ENCODE measurements around the gene CCDC121.

Gene CCDC121

DNA sequence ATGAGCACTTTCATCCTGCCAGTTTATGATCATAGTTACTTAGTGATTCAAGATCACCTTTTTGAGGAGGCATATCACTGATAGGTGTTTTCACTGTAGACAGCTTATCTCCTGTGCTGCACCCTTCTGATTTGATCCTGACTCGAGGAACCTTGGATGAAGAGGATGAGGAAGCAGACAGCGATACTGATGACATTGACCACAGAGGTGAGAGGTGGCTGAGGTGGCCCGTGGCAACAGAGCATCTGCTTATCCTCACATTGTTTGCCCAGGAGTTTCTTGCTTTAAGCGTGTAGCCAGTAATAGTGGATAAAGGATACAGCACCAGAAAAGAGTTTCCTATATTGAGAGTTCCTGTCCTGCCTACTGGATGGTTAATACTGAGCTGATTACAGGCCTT, 18.9 kb upstream of the CCDC121 start:
- H3F3A ChIP-seq (ENCODE audit: control insufficient read depth, insufficient read depth) = no peaks in the 10 kb centered on the region
- H3K4me1 ChIP-seq (ENCODE audit: control insufficient read depth, low read length) = no peaks in the 10 kb centered on the region
- peaks cover 62% of the 10 kb centered on the region for H3K36me3 ChIP-seq (ENCODE audit: control insufficient read depth, low read length)
- TF ChIP-seq EZH2phosphoT487 (IDR thresholded peaks at IDR 0.05; ENCODE audit: borderline replicate concordance, low read length) = no peak
- TF ChIP-seq, protein P1, sequence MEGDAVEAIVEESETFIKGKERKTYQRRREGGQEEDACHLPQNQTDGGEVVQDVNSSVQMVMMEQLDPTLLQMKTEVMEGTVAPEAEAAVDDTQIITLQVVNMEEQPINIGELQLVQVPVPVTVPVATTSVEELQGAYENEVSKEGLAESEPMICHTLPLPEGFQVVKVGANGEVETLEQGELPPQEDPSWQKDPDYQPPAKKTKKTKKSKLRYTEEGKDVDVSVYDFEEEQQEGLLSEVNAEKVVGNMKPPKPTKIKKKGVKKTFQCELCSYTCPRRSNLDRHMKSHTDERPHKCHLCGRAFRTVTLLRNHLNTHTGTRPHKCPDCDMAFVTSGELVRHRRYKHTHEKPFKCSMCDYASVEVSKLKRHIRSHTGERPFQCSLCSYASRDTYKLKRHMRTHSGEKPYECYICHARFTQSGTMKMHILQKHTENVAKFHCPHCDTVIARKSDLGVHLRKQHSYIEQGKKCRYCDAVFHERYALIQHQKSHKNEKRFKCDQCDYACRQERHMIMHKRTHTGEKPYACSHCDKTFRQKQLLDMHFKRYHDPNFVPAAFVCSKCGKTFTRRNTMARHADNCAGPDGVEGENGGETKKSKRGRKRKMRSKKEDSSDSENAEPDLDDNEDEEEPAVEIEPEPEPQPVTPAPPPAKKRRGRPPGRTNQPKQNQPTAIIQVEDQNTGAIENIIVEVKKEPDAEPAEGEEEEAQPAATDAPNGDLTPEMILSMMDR (IDR thresholded peaks at IDR 0.05; ENCODE audit: low read depth, low read length, poor library complexity, severe bottlenecking) = no peak
- no peak overlapping the region for H3K4me3 ChIP-seq (ENCODE audit: low read length)
- H3K9me3 ChIP-seq (ENCODE audit: control insufficient read depth, insufficient read depth, low read length) = no peaks in the 10 kb centered on the region
- no peaks in the 10 kb centered on the region for H3K9me2 ChIP-seq (replicated peaks; ENCODE audit: control insufficient read depth, low read length)
- H3K79me2 ChIP-seq (ENCODE audit: control insufficient read depth, low read length) = no peaks in the 10 kb centered on the region
- H3K27me3 ChIP-seq (ENCODE audit: control insufficient read depth, low read length) = no peaks in the 10 kb centered on the region
- H3K27ac ChIP-seq (ENCODE audit: low read depth, low read length) = no peak overlapping the region
- H4K20me1 ChIP-seq (ENCODE audit: control insufficient read depth, insufficient read depth, low read depth, low read length) = no peaks in the 10 kb centered on the region
- H3K4me2 ChIP-seq (ENCODE audit: low read length) = no peak overlapping the region

DNA sequence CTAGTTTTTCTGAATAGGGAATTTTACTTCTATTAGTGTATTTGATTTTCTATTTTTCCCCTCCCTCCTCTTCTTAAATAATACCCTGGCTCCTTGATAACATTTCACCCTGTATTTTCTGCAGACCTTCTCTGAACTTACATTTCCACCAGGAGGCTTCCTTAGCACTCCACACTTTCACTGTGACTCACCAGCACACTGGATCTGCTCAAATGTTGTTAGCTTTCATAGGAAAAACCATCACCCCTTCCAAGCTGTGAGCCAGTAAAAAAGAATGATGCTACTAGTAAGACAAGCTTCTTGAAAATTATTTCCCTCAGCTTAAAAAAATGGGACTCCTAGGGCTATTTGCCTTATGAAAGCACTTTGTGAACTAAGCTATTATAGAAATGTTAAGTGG, 18.5 kb upstream of the CCDC121 start:
- H3K4me3 ChIP-seq (ENCODE audit: low read length) = no peak overlapping the region
- H3K27me3 ChIP-seq (ENCODE audit: control insufficient read depth, low read length) = no peaks in the 10 kb centered on the region
- H3K36me3 ChIP-seq (ENCODE audit: control insufficient read depth, low read length) = peaks cover 61% of the 10 kb centered on the region
- no peaks in the 10 kb centered on the region for H3K9me2 ChIP-seq (replicated peaks; ENCODE audit: control insufficient read depth, low read length)
- H4K20me1 ChIP-seq (ENCODE audit: control insufficient read depth, insufficient read depth, low read depth, low read length) = no peaks in the 10 kb centered on the region
- H3K27ac ChIP-seq (ENCODE audit: low read depth, low read length) = no peak overlapping the region
- no peaks in the 10 kb centered on the region for H3K4me1 ChIP-seq (ENCODE audit: control insufficient read depth, low read length)
- H3K79me2 ChIP-seq (ENCODE audit: control insufficient read depth, low read length) = no peaks in the 10 kb centered on the region
- TF ChIP-seq, protein P1 (IDR thresholded peaks at IDR 0.05; ENCODE audit: low read depth, low read length, poor library complexity, severe bottlenecking) = no peak
- TF ChIP-seq EZH2phosphoT487 (IDR thresholded peaks at IDR 0.05; ENCODE audit: borderline replicate concordance, low read length) = no peak
- H3K9me3 ChIP-seq (ENCODE audit: control insufficient read depth, insufficient read depth, low read length) = no peaks in the 10 kb centered on the region
- no peak overlapping the region for H3K4me2 ChIP-seq (ENCODE audit: low read length)
- no peaks in the 10 kb centered on the region for H3F3A ChIP-seq (ENCODE audit: control insufficient read depth, insufficient read depth)

DNA sequence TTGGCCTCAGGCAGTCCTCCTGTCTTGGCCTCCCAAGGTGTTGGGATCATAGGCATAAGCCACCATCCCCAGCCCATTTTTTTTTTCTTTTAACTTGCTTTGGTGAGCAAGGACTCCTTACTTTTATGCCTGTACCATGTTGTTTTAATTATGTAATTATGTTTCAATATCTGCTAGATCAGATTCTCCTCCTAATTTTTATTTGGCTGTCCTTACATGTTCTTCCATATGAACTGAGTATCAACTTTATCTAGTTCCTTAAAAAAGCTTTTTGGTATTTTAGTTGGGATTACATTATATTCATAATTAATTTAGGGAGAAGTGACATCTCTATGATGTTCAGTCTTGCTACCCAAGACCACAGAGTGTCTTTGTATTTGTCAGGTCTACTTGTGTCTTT, 16.4 kb upstream of the CCDC121 start:
- H3F3A ChIP-seq (ENCODE audit: control insufficient read depth, insufficient read depth) = 0 out of 2 replicates have a peak, but pooled peaks cover 3% of the 10 kb centered on the region
- no peaks in the 10 kb centered on the region for H3K9me3 ChIP-seq (ENCODE audit: control insufficient read depth, insufficient read depth, low read length)
- no peak overlapping the region for H3K4me2 ChIP-seq (ENCODE audit: low read length)
- TF ChIP-seq EZH2phosphoT487 (IDR thresholded peaks at IDR 0.05; ENCODE audit: borderline replicate concordance, low read length) = no peak
- TF ChIP-seq, protein P1 (IDR thresholded peaks at IDR 0.05; ENCODE audit: low read depth, low read length, poor library complexity, severe bottlenecking) = no peak
- H3K27me3 ChIP-seq (ENCODE audit: control insufficient read depth, low read length) = no peaks in the 10 kb centered on the region
- no peaks in the 10 kb centered on the region for H3K4me1 ChIP-seq (ENCODE audit: control insufficient read depth, low read length)
- no peaks in the 10 kb centered on the region for H3K79me2 ChIP-seq (ENCODE audit: control insufficient read depth, low read length)
- H4K20me1 ChIP-seq (ENCODE audit: control insufficient read depth, insufficient read depth, low read depth, low read length) = no peaks in the 10 kb centered on the region
- H3K27ac ChIP-seq (ENCODE audit: low read depth, low read length) = no peak overlapping the region
- H3K9me2 ChIP-seq (replicated peaks; ENCODE audit: control insufficient read depth, low read length) = no peaks in the 10 kb centered on the region
- H3K4me3 ChIP-seq (ENCODE audit: low read length) = no peak overlapping the region
- peaks cover 59% of the 10 kb centered on the region for H3K36me3 ChIP-seq (ENCODE audit: control insufficient read depth, low read length)
